Sigmoid colon (tissue), 4 donors: ENCODE results near the gene CPS1.

Experiments used
- EP300 ChIP-seq, 4 donors: sonication (generic); formaldehyde crosslinking; IDR thresholded peaks; one replicate each; pipeline ENCODE4 v1.6.1; 2017; ENCODE audit warnings: antibody characterized with exemption in 4 of 4
- POLR2A ChIP-seq, 2 donors: fragments of 450-650 bp; IDR thresholded peaks; one replicate each; pipeline ENCODE4 v1.6.1; 2016; ENCODE audit warnings: antibody characterized with exemption in 2 of 2, mild to moderate bottlenecking in 2 of 2, moderate library complexity in 2 of 2

- no peak for TF ChIP-seq EP300 (IDR thresholded peaks at IDR 0.05)
- no peak for TF ChIP-seq POLR2A (IDR thresholded peaks at IDR 0.05)
Measured at GRCh38 chr2:210647151-210647550, 90.8 kb downstream of the CPS1 start.
